ENCODE measurements around the gene CNOT1. TPM values are rescaled to one million over a fixed set of nuclear protein-coding genes. Genes with fewer than 3 reads are reported as not detected.

Gene CNOT1
- total and polyA plus RNA-seq, 8 donors, result 137 to 209 (median 180) TPM

DNA sequence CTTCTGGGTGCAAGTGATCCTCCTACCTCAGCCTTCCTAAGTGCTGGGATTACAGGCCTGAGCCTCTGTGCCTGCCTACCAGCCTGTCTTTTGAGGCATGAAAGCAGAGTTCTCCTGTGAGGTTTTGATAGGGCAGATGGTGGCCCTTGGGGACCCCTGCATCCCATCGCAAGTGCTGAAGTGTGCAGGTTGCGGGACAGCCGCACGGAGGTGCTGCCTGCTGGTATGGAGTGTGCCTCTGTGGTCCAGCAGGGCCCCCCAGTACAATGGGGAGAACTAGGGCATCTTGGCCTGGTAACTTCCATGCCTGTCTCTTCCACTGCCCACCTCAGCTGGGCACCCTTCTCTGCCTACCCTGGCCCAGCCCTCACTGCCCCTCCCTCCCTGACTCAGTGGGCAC, 139.6 kb downstream of the CNOT1 start:
- intact Hi-C loops (cut with DNase I), result loop anchor here in 1 of 2 donors (5.0 kb wide), 1 partner anchor 143 kb away; no protein-coding TSS in a partner anchor
- H3K4me3 ChIP-seq, result no peak overlapping the region
- H3K4me1 ChIP-seq, result peaks cover 3 to 8% of the 10 kb centered on the region in 2 donors
- H3K36me3 ChIP-seq, result no peaks in the 10 kb centered on the region
- no peak for ATAC-seq
- no peak overlapping the region for H3K27ac ChIP-seq
- peaks cover 0 to 8% of the 10 kb centered on the region in 2 donors for H3K27me3 ChIP-seq
- H3K9me3 ChIP-seq, result no peaks in the 10 kb centered on the region
- peak in 1 of 4 donors; percentile 34 for DNase-seq
- TF ChIP-seq, protein P1, sequence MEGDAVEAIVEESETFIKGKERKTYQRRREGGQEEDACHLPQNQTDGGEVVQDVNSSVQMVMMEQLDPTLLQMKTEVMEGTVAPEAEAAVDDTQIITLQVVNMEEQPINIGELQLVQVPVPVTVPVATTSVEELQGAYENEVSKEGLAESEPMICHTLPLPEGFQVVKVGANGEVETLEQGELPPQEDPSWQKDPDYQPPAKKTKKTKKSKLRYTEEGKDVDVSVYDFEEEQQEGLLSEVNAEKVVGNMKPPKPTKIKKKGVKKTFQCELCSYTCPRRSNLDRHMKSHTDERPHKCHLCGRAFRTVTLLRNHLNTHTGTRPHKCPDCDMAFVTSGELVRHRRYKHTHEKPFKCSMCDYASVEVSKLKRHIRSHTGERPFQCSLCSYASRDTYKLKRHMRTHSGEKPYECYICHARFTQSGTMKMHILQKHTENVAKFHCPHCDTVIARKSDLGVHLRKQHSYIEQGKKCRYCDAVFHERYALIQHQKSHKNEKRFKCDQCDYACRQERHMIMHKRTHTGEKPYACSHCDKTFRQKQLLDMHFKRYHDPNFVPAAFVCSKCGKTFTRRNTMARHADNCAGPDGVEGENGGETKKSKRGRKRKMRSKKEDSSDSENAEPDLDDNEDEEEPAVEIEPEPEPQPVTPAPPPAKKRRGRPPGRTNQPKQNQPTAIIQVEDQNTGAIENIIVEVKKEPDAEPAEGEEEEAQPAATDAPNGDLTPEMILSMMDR (IDR thresholded peaks at IDR 0.05), result no peak

DNA sequence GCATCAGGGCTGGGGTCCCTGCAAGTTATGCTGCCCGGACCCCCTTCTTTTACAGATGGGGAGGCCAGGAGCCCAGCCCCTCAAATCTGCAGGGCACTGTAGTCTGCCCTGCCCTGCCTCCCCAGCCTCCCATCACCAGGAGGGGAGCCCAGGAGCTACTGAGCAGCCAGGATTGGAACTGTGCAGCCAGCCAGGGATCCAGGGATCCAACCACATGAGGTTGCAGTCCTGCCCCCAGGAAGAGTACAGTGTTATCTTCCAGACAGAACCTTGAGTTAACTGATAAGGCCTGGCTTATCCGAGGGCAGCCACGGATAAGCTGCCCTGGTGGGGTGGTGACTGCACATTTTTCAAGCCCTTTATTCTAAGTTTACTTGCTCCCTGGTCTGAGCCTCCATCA, 141.1 kb downstream of the CNOT1 start:
- no peaks in the 10 kb centered on the region for H3K36me3 ChIP-seq
- intact Hi-C loops (cut with DNase I), result loop anchor here in 1 of 2 donors (5.0 kb wide), 1 partner anchor 151 kb away; no protein-coding TSS in a partner anchor

DNA sequence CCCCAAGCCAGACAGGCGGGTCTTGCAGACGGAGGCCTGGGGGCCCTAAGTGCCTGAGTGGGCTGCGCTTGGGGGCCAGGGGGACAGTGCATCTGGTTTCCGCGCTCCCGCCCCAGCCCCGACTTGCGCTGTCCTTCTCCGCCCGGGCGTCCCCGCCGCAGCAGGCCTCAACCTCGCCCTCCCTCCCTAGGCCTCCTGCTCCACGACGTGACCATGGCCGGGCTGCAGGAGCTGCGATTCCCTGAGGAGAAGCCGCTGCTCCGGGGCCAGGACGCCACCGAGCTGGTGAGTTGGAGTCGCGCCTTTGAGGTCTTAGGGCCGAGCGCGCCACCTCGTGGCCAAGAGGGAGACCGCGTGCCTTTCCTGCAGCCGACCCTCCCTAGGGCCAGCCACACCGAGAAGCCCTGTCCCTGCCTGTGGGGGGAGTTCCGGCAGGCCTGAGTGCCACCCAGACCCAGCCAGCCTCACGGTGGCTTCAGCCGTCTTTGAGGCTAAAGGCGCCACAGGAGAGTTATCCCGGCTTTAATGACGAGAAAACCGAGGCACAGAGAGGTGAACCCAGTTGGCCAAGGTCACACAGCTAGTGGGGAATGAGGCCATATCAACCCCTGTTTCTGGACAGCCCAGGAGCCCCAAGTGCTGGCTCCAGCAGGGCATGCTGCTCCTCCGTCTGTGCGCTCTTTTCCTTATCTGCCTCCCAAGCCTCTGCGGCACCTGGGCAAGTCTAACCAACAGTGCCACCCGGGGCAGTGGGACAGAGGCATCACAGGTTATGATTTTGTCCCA, 141.9 kb downstream of the CNOT1 start:
- Histone ChIP-seq H3K4me3 (no peak overlapping the region), H3K27me3 (no peaks in the 10 kb centered on the region), H3K9me3 (no peaks in the 10 kb centered on the region), H3K27ac (no peak overlapping the region), H3K4me1 (peaks cover 3 to 8% of the 10 kb centered on the region in 2 donors), H3K36me3 (no peaks in the 10 kb centered on the region)
- ATAC-seq, result peak; percentile 98
- TF ChIP-seq, protein P1 (IDR thresholded peaks at IDR 0.05), result peak; percentile 92 to 93
- peak; percentile 72 to 95 (median 83) for DNase-seq
- intact Hi-C loops (cut with DNase I), result loop anchor here in 1 of 2 donors (5.0 kb wide), 1 partner anchor 150 kb away; no protein-coding TSS in a partner anchor

More for the DNA sequence above, 141.1 kb downstream of the CNOT1 start:
- Histone ChIP-seq H3K27ac (no peak overlapping the region), H3K4me1 (peaks cover 3 to 8% of the 10 kb centered on the region in 2 donors), H3K4me3 (no peak overlapping the region), H3K27me3 (peaks cover 0 to 5% of the 10 kb centered on the region in 2 donors), H3K9me3 (no peaks in the 10 kb centered on the region)
- TF ChIP-seq, protein P1 (IDR thresholded peaks at IDR 0.05), result no peak
- peak in 1 of 4 donors; percentile 37 for DNase-seq
- peak; percentile 12 for ATAC-seq

DNA sequence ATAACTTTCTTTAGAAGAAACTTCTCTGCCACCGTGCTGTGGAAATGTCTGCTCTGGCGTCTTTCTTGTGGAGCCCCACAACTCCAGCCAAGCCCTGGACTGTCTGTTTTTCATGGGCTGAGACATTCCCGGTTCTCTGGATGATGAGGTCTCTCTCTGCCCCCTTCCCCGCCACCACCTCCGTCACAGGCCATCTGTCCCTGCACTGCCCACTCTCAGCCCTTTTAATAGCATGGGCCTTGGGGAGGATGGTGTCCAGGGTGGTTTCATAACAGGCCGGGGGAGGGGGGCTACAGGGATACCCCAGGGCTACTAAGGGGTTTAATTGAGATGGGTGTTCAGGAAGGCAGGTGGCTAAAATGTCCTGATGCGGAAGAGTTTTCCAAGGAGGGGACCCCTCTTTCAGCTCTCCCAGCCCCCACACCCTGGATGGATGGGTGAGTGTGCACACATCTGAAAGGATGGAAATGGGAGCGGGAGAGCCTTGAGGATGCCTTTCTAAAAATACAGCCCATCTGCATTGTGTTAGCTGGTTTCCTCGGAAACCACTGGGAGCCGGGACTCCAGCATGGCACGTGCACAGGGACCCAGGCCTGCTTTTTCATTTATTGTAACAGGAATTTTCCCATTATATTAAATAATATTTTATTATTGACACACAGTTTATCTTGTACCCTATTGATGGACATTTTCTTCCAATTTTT, 144.3 kb downstream of the CNOT1 start:
- TF ChIP-seq, protein P1 (IDR thresholded peaks at IDR 0.05), result no peak
- H3K4me1 ChIP-seq, result peaks cover 3 to 8% of the 10 kb centered on the region in 2 donors
- H3K4me3 ChIP-seq, result no peak overlapping the region
- no peak for DNase-seq
- intact Hi-C loops (cut with DNase I), result loop anchor here in 1 of 2 donors (5.0 kb wide), 1 partner anchor 148 kb away; no protein-coding TSS in a partner anchor
- no peak overlapping the region for H3K27ac ChIP-seq
- H3K36me3 ChIP-seq, result no peaks in the 10 kb centered on the region
- no peak for ATAC-seq
- no peaks in the 10 kb centered on the region for H3K9me3 ChIP-seq
- no peaks in the 10 kb centered on the region for H3K27me3 ChIP-seq

DNA sequence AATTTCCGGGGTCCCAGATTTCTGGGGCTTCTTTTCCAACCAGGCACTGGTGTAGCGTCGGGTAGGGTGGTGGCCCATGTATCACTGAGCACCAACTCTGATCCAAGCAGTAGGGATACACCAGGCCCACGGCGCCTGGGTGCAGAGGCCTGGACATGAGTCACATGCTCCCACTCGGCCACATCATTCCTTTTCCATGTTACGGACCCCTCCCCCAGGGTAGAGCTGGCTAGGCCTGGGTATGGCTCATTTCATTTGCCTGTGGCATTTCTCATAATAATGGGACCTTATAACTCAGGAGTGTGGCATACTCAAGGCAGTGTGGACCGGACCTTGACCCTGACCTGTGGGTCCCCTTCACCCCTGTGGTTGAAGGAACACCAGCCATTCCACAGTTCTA, 147.7 kb downstream of the CNOT1 start:
- intact Hi-C loops (cut with DNase I), result no loop called here
- Histone ChIP-seq H3K9me3 (no peaks in the 10 kb centered on the region), H3K27me3 (no peaks in the 10 kb centered on the region), H3K27ac (no peak overlapping the region), H3K4me3 (no peak overlapping the region), H3K36me3 (no peaks in the 10 kb centered on the region), H3K4me1 (no peaks in the 10 kb centered on the region)
- TF ChIP-seq, protein P1 (IDR thresholded peaks at IDR 0.05), result no peak
- ATAC-seq (no peak), DNase-seq (no peak)

Data from left lung (tissue), 10 donors.